Measurements from ENCODE around the gene PLXNA1.

- TF ChIP-seq, protein P1, sequence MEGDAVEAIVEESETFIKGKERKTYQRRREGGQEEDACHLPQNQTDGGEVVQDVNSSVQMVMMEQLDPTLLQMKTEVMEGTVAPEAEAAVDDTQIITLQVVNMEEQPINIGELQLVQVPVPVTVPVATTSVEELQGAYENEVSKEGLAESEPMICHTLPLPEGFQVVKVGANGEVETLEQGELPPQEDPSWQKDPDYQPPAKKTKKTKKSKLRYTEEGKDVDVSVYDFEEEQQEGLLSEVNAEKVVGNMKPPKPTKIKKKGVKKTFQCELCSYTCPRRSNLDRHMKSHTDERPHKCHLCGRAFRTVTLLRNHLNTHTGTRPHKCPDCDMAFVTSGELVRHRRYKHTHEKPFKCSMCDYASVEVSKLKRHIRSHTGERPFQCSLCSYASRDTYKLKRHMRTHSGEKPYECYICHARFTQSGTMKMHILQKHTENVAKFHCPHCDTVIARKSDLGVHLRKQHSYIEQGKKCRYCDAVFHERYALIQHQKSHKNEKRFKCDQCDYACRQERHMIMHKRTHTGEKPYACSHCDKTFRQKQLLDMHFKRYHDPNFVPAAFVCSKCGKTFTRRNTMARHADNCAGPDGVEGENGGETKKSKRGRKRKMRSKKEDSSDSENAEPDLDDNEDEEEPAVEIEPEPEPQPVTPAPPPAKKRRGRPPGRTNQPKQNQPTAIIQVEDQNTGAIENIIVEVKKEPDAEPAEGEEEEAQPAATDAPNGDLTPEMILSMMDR (IDR thresholded peaks at IDR 0.05; ENCODE audit: poor library complexity): no peak
- TF ChIP-seq EZH2phosphoT487 (IDR thresholded peaks at IDR 0.05; ENCODE audit: low read depth, severe bottlenecking, unreplicated experiment) (no peak), EZH2 (IDR thresholded peaks at IDR 0.05; ENCODE audit: borderline replicate concordance) (no peak)
These were observed 20.2 kb upstream of the PLXNA1 start for GRCh38 chr3:126962756-126963155.
